BE2C (cell line): ENCODE data around the gene CHCHD10.

Source experiments
- DNase-seq: peaks from one replicate; pipeline ENCODE4 v3.0.0-alpha.2; 2020
- H3K27me3 ChIP-seq: fragments of 250-450 bp; sonication (Bioruptor Pico); 2 replicates; pipeline ENCODE4 v1.5.1; 2020; ENCODE audit warnings: mild to moderate bottlenecking
- H3K36me3 ChIP-seq: fragments of 250-450 bp; sonication (Bioruptor Pico); 2 replicates; pipeline ENCODE4 v1.5.1; 2020; ENCODE audit warnings: mild to moderate bottlenecking
- H3K4me1 ChIP-seq: fragments of 250-450 bp; sonication (Bioruptor Pico); 2 replicates; pipeline ENCODE4 v1.5.1; 2020
- H3K4me3 ChIP-seq: 2 replicates; pipeline ENCODE4 v1.5.1; 2011; ENCODE audit warnings: low read depth, low read length
- H3K9me3 ChIP-seq: fragments of 250-450 bp; sonication (Bioruptor Pico); 2 replicates; pipeline ENCODE4 v1.5.1; 2020
- CTCF ChIP-seq: IDR thresholded peaks from 2 replicates; pipeline ENCODE4 v1.5.1; 2012; ENCODE audit warnings: mild to moderate bottlenecking, low read depth, low read length

CHCHD10 gene

GRCh38 chr22:23781065-23781464, 13.3 kb upstream of the CHCHD10 start:
- H3K27me3 ChIP-seq: no peaks in the 10 kb centered on the region
- no peak for DNase-seq
- no peaks in the 10 kb centered on the region for H3K9me3 ChIP-seq
- TF ChIP-seq CTCF: no peak
- H3K36me3 ChIP-seq: no peaks in the 10 kb centered on the region
- H3K4me3 ChIP-seq: no peak overlapping the region
- H3K4me1 ChIP-seq: peaks cover 4% of the 10 kb centered on the region; the same call in 1 of the 2 replicates

- Histone ChIP-seq H3K9me3 (no peaks in the 10 kb centered on the region), H3K36me3 (no peaks in the 10 kb centered on the region), H3K4me1 (peaks cover 4% of the 10 kb centered on the region; the same call in 1 of the 2 replicates), H3K4me3 (no peak overlapping the region), H3K27me3 (no peaks in the 10 kb centered on the region)
- no peak for TF ChIP-seq CTCF
- DNase-seq: no peak
Observed at GRCh38 chr22:23780146-23780748, 12.5 kb upstream of the CHCHD10 start.

GRCh38 chr22:23779731-23780130, 12.0 kb upstream of the CHCHD10 start:
- no peaks in the 10 kb centered on the region for H3K36me3 ChIP-seq
- no peak overlapping the region for H3K4me3 ChIP-seq
- TF ChIP-seq CTCF: no peak
- H3K27me3 ChIP-seq: no peaks in the 10 kb centered on the region
- no peaks in the 10 kb centered on the region for H3K9me3 ChIP-seq
- DNase-seq: no peak
- peaks cover 4% of the 10 kb centered on the region; the same call in 1 of the 2 replicates for H3K4me1 ChIP-seq

- H3K36me3 ChIP-seq: no peaks in the 10 kb centered on the region
- no peaks in the 10 kb centered on the region for H3K9me3 ChIP-seq
- no peaks in the 10 kb centered on the region for H3K27me3 ChIP-seq
- H3K4me3 ChIP-seq: no peak overlapping the region
- DNase-seq: no peak
- TF ChIP-seq CTCF: no peak
- H3K4me1 ChIP-seq: peaks cover 4% of the 10 kb centered on the region; the same call in 1 of the 2 replicates
Observed at GRCh38 chr22:23779083-23779482, 11.3 kb upstream of the CHCHD10 start.

- Histone ChIP-seq H3K36me3 (no peaks in the 10 kb centered on the region), H3K9me3 (no peaks in the 10 kb centered on the region), H3K4me1 (peaks cover 4% of the 10 kb centered on the region; the same call in 1 of the 2 replicates), H3K4me3 (no peak overlapping the region), H3K27me3 (no peaks in the 10 kb centered on the region)
- no peak for TF ChIP-seq CTCF
- no peak for DNase-seq
Observed at GRCh38 chr22:23778577-23778900, 10.8 kb upstream of the CHCHD10 start.

- Histone ChIP-seq H3K4me1 (peaks cover 4% of the 10 kb centered on the region; the same call in 1 of the 2 replicates), H3K9me3 (no peaks in the 10 kb centered on the region), H3K4me3 (no peak overlapping the region), H3K27me3 (no peaks in the 10 kb centered on the region), H3K36me3 (no peaks in the 10 kb centered on the region)
- no peak for TF ChIP-seq CTCF
- peak; percentile 42 for DNase-seq
Observed at GRCh38 chr22:23777776-23778576, 10.2 kb upstream of the CHCHD10 start.
